GM12878 (cell line): ENCODE results near the gene HHIPL1. TPM values are rescaled to one million over a fixed set of nuclear protein-coding genes. Genes with fewer than 3 reads are reported as not detected.

Source experiments
- ATAC-seq: fragments of 200-7000 bp; cut with Tn5 transposase; 3 replicates; pipeline ENCODE4 v1.9.1; 2020; ENCODE audit warnings: mild to moderate bottlenecking, moderate library complexity
- BruUV-seq: library from RNA; stranded (reverse); fragments of 400-500 nt; replicated peaks from 2 replicates; lab custom pipeline; 2021; lab: Mats Ljungman, UMichigan
- CTCF ChIA-PET: fragments of 300-600 bp; sonication (Branson Sonifier 250); formaldehyde crosslinking; extraction: SDS; loops from one replicate; lab custom pipeline; 2021; ENCODE audit warnings: inconsistent platforms; lab: Yijun Ruan, JAX
- POLR2A ChIA-PET: fragments of 350-600 bp; formaldehyde crosslinking; extraction: SDS; loops from one replicate; lab custom pipeline; 2021; ENCODE audit warnings: inconsistent platforms; lab: Charles Lee
- RAD21 ChIA-PET: fragments of 300-600 bp; sonication (Branson Sonifier 250); formaldehyde crosslinking; loops from one replicate; lab custom pipeline; 2023; ENCODE audit warnings: antibody characterized with exemption; ENCODE audit not compliant: unreplicated experiment; lab: Charles Lee
- SMC1A ChIA-PET: fragments of 300-600 bp; sonication (Branson Sonifier 250); formaldehyde crosslinking; loops from one replicate; lab custom pipeline; 2023; ENCODE audit not compliant: unreplicated experiment, uncharacterized antibody; lab: Charles Lee
- DNase-seq: peaks from one replicate; pipeline ENCODE4 v3.0.0-alpha.2; 2011; ENCODE audit warnings: low read depth, low spot score
- FAIRE-seq: peaks from 3 replicates; lab custom pipeline; 2011; peaks lifted over from hg19 to GRCh38; lab: Jason Lieb, UNC
- H2AFZ ChIP-seq: 2 replicates; pipeline ENCODE4 v1.6.0; 2011; ENCODE audit warnings: low read depth, low read length, control low read depth; ENCODE audit not compliant: control insufficient read depth
- H3K27ac ChIP-seq: 2 replicates; pipeline ENCODE4 v1.5.1; 2011; ENCODE audit warnings: control low read depth; ENCODE audit not compliant: control insufficient read depth, insufficient read depth
- H3K27me3 ChIP-seq, 2 experiments: replicated peaks in 1 of 2; 2 replicates each; pipeline versions ENCODE4 v1.6.0 to v1.6.1; 2011; ENCODE audit warnings: low read length in 1 of 2; ENCODE audit not compliant: control insufficient read depth in 2 of 2, insufficient read depth in 2 of 2
- H3K36me3 ChIP-seq, 2 experiments: 2 replicates each; pipeline ENCODE4 v1.5.1; 2011; ENCODE audit warnings: low read length in 1 of 2; ENCODE audit not compliant: control insufficient read depth in 2 of 2, insufficient read depth in 2 of 2
- H3K4me1 ChIP-seq: 2 replicates; pipeline ENCODE4 v1.6.1; 2011; ENCODE audit warnings: mild to moderate bottlenecking, low read length, moderate library complexity, mixed read lengths; ENCODE audit not compliant: control insufficient read depth, insufficient read depth
- H3K4me2 ChIP-seq: 2 replicates; pipeline ENCODE4 v1.6.0; 2011; ENCODE audit warnings: control low read depth; ENCODE audit not compliant: control insufficient read depth, insufficient read depth
- H3K4me3 ChIP-seq: fragments of 200-600 bp; sonication (generic); 2 replicates; pipeline ENCODE4 v1.5.1; 2016
- H3K79me2 ChIP-seq: 2 replicates; pipeline ENCODE4 v1.6.0; 2011; ENCODE audit warnings: low read length; ENCODE audit not compliant: control insufficient read depth, insufficient read depth
- H3K9ac ChIP-seq: 2 replicates; pipeline ENCODE4 v1.8.0; 2011; ENCODE audit warnings: low read length, control low read depth, mixed read lengths; ENCODE audit not compliant: control insufficient read depth, insufficient read depth
- H3K9me3 ChIP-seq: replicated peaks from 3 replicates; pipeline ENCODE4 v1.5.1; 2011; ENCODE audit warnings: mild to moderate bottlenecking, low read length; ENCODE audit not compliant: control insufficient read depth, insufficient read depth
- H4K20me1 ChIP-seq: 2 replicates; pipeline ENCODE4 v1.6.0; 2011; ENCODE audit not compliant: control insufficient read depth, insufficient read depth
- CTCF ChIP-seq, 3 experiments: IDR thresholded peaks in 2 of 3; conservative IDR thresholded peaks in 1 of 3; 2 replicates each; pipeline ENCODE4 v1.5.1; 2011; ENCODE audit warnings: low read depth in 3 of 3, low read length in 3 of 3, mild to moderate bottlenecking in 3 of 3, control low read depth in 2 of 3, moderate library complexity in 2 of 3, inconsistent platforms in 1 of 3, mixed read lengths in 1 of 3; ENCODE audit not compliant: control insufficient read depth in 2 of 3, insufficient read depth in 1 of 3; ENCODE audit errors: extremely low read depth in 1 of 3
- CUX1 ChIP-seq: IDR thresholded peaks from 2 replicates; pipeline ENCODE4 v1.6.1; 2012; ENCODE audit warnings: improper control_type of control experiment, low read depth, low read length; ENCODE audit not compliant: insufficient replicate concordance
- HDAC2 ChIP-seq: fragments of 200-600 bp; sonication (generic); IDR thresholded peaks from 2 replicates; pipeline ENCODE4 v1.6.1; 2017
- HDGF ChIP-seq: fragments of 450-650 bp; IDR thresholded peaks from 2 replicates; pipeline ENCODE4 v1.6.1; 2016; ENCODE audit warnings: antibody characterized with exemption
- NFIC ChIP-seq: IDR thresholded peaks from 2 replicates; pipeline ENCODE4 v1.6.1; 2012; ENCODE audit warnings: low read depth, mild to moderate bottlenecking, inconsistent platforms, low read length, moderate library complexity
- NKRF ChIP-seq: fragments of 450-650 bp; conservative IDR thresholded peaks from 2 replicates; pipeline ENCODE4 v1.6.1; 2017; ENCODE audit warnings: mild to moderate bottlenecking, moderate library complexity
- NR2F1 ChIP-seq: fragments of 450-650 bp; conservative IDR thresholded peaks from 2 replicates; pipeline ENCODE4 v1.6.1; 2017; ENCODE audit warnings: mild to moderate bottlenecking
- SREBF1 ChIP-seq: IDR thresholded peaks from 2 replicates; pipeline ENCODE4 v1.6.1; 2012; ENCODE audit warnings: mild to moderate bottlenecking, low read length
- SRF ChIP-seq, 2 experiments: IDR thresholded peaks; 2 replicates each; pipeline ENCODE4 v1.6.1; 2011; ENCODE audit warnings: low read depth in 2 of 2, low read length in 2 of 2, mild to moderate bottlenecking in 1 of 2, moderate library complexity in 1 of 2
- SUPT20H ChIP-seq: IDR thresholded peaks from 2 replicates; pipeline ENCODE4 v1.6.1; 2011; ENCODE audit warnings: low read depth, mild to moderate bottlenecking, low read length, moderate library complexity, borderline replicate concordance; ENCODE audit not compliant: control insufficient read depth
- ZNF207 ChIP-seq: fragments of 450-650 bp; IDR thresholded peaks from 2 replicates; pipeline ENCODE4 v1.6.1; 2014; ENCODE audit warnings: antibody characterized with exemption, mild to moderate bottlenecking, borderline replicate concordance
- WGBS: methylation state at CpG from one replicate; pipeline ENCODE4 v1.1.6; 2016; ENCODE audit warnings: low lambda C conversion rate; ENCODE audit not compliant: insufficient replicate concordance, insufficient coverage; ENCODE audit errors: missing lambda C conversion rate; 5-methylcytosine and 5-hydroxymethylcytosine counted together
- in situ Hi-C: fragments of 300-500 bp; cut with MboI; formaldehyde crosslinking; loops from 9 replicates; pipeline ENCODE4 v1.14.3; 2018; ENCODE audit warnings: mixed read lengths
- intact Hi-C: fragments of 100-400 bp; cut with micrococcal nuclease; formaldehyde crosslinking; loops from one replicate; pipeline ENCODE4 v1.14.2; 2022; ENCODE audit not compliant: unreplicated experiment
- polyA plus RNA-seq, 11 experiments: library from polyadenylated mRNA; depleted of rRNA in 4 of 11; unstranded in 6 of 11; stranded (reverse) in 5 of 11; fragments of >200 nt; fragmentation: Nextera tagmentation in 4 of 11; fragmentation: Illumina TruSeq in 1 of 11; extraction: Ambion mirVana in 4 of 11; extraction: Trizol in 1 of 11; gene quantifications; 1 replicate in 1 of 11; 2 replicates in 10 of 11; pipeline versions ENCODE4 v1.2.1 to v1.2.3, GENCODE V29; 2011 to 2016; ENCODE audit warnings: inconsistent platforms in 2 of 11, missing spikeins in 2 of 11, low read depth in 1 of 11
- total RNA-seq, 4 experiments: library from RNA; depleted of rRNA in 3 of 4; stranded (reverse); fragments of >200 nt in 3 of 4; fragmentation: Illumina TruSeq in 1 of 4; extraction: Trizol in 1 of 4; gene quantifications; 2 replicates each; pipeline versions ENCODE4 v1.2.1 to v1.2.3, GENCODE V29; 2013 to 2021

Gene HHIPL1
- total and polyA plus RNA-seq, 10 of the 15 experiments (the other 5 are each of a cell fraction or from before 2014, with no cell fraction given) = 0.09 TPM; not detected in 9

DNA sequence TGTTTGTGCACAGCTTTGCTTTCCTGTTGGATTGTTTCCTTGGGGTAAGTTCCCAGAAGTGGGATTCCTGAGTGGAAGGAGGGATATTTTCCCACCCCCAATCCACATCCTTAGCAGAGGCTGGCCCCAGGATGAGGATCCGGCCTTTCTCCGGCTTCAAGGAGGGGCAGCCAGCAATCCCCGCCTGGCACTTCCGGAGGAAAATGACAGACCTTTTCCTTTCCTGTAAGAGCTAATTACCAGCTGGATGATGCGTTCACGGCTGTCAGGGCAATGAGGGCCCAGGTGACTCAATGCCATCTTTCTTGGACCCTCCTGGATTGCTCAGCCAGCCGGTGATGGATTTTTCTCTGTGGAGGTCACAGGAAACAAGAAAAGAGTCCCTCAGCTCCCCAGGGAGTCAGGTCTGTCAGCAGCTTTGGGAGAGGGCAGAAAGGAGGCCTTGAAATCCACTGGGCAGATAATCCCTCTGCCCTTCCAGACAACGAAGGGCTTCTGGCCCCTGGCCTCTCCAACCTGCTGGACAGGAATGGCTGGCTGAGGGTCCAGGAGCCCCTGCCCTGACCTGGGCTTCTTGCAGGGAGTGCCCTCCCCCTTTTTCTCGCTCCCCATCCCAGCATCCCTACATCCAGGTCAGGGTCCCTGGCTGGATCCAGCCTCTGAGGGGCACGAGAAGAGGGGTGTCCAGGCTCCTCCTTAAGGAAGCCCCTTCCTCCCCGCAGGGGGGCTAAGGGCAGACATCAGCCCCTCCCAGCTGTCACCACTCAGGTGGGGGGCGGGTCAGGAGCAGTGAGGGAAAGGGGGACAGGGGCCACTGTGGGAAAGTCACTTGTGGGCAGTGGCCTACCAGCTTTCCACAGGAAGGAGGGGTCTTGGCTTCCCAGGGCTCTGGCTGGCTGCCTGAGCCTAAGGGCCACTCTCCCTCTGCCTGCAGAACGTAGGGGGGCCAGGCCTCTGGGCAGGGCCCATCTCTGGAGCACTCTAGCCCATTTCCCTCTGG is 24.8 kb upstream of the HHIPL1 start (continued):
- TF ChIP-seq CUX1 = no peak
- TF ChIP-seq SRF (IDR thresholded peaks at IDR 0.05; ENCODE audit: low read depth in 2 of 2, low read length in 2 of 2) = no peak

GRCh38 chr14:99621948-99622347 is 23.0 kb upstream of the HHIPL1 start:
- Histone ChIP-seq H4K20me1 (no peaks in the 10 kb centered on the region), H3K27ac (no peak overlapping the region), H3K9ac (no peak overlapping the region), H3K27me3 (no peaks in the 10 kb centered on the region; a peak in 3 of 4 replicates), H3K4me1 (no peaks in the 10 kb centered on the region), H3K9me3 (no peaks in the 10 kb centered on the region), H2AFZ (no peak overlapping the region), H3K79me2 (no peaks in the 10 kb centered on the region), H3K4me3 (no peak overlapping the region), H3K4me2 (no peak overlapping the region), H3K36me3 (no peaks in the 10 kb centered on the region)
- DNase-seq = no peak
- FAIRE-seq = no peak
- ChIA-PET CTCF (interaction anchor here (1.0 to 1.1 kb wide), 2 partner anchors 43 to 104 kb away, joined by 3 read pairs; no protein-coding TSS in a partner anchor), POLR2A (no interaction called here), RAD21 (no interaction called here), SMC1A (interaction anchor here (1.3 to 1.9 kb wide), 2 partner anchors 16 to 49 kb away, joined by 4 read pairs; no protein-coding TSS in a partner anchor)
- no TSS peak for BruUV-seq
- intact Hi-C loops = no loop called here
- in situ Hi-C loops = loop anchor here (5.0 kb wide), 1 partner anchor 100 kb away; no protein-coding TSS in a partner anchor
- ATAC-seq = no peak
- WGBS = 47% methylated on average over 6 of the region's 6 CpGs
- no peak for TF ChIP-seq SUPT20H
- no peak for TF ChIP-seq NKRF
- TF ChIP-seq SREBF1 = no peak
- no peak for TF ChIP-seq HDGF
- TF ChIP-seq NFIC = no peak
- TF ChIP-seq CTCF (IDR thresholded peaks at IDR 0.05 in 2 of 3, conservative IDR thresholded peaks at IDR 0.05 in 1 of 3; ENCODE audit: control insufficient read depth in 2 of 3, extremely low read depth in 1 of 3, insufficient read depth in 1 of 3, low read depth in 3 of 3, low read length in 3 of 3) = no peak
- TF ChIP-seq HDAC2 = no peak
- TF ChIP-seq NR2F1 = no peak
- TF ChIP-seq ZNF207 = no peak
